ENCODE results near the gene ZNRF1.

The ZNRF1 gene

GRCh38 chr16:75079346-75079926, 80.6 kb downstream of the ZNRF1 start:
- no peak; the same call in 2 of the 3 replicates for ATAC-seq
- TF ChIP-seq PPARA (CRISPR knock-in tag; IDR thresholded peaks at IDR 0.05; ENCODE audit: borderline replicate concordance) (no peak), RARB (CRISPR knock-in tag; IDR thresholded peaks at IDR 0.05) (no peak), TCF4 (CRISPR knock-in tag; IDR thresholded peaks at IDR 0.05; ENCODE audit: borderline replicate concordance) (no peak), ARNTL (CRISPR knock-in tag; IDR thresholded peaks at IDR 0.05; ENCODE audit: borderline replicate concordance, low read depth) (no peak), GLIS3 (CRISPR knock-in tag; IDR thresholded peaks at IDR 0.05) (no peak), CREB5 (CRISPR knock-in tag; IDR thresholded peaks at IDR 0.05; ENCODE audit: low read depth) (no peak), ISL1 (CRISPR knock-in tag; IDR thresholded peaks at IDR 0.05) (no peak), ZNF70 (CRISPR knock-in tag; IDR thresholded peaks at IDR 0.05) (no peak), PATZ1 (CRISPR knock-in tag; IDR thresholded peaks at IDR 0.05; ENCODE audit: borderline replicate concordance) (no peak), ZFP30 (CRISPR knock-in tag; IDR thresholded peaks at IDR 0.05) (no peak), ZNF565 (CRISPR knock-in tag; conservative IDR thresholded peaks at IDR 0.05; ENCODE audit: low read depth) (no peak), OSR1 (CRISPR knock-in tag; IDR thresholded peaks at IDR 0.05) (no peak), SNAI2 (CRISPR knock-in tag; IDR thresholded peaks at IDR 0.05) (no peak), TOX (CRISPR knock-in tag; IDR thresholded peaks at IDR 0.05; ENCODE audit: borderline replicate concordance) (no peak), ZNF8 (CRISPR knock-in tag; IDR thresholded peaks at IDR 0.05) (no peak)
- TF ChIP-seq, protein P1, sequence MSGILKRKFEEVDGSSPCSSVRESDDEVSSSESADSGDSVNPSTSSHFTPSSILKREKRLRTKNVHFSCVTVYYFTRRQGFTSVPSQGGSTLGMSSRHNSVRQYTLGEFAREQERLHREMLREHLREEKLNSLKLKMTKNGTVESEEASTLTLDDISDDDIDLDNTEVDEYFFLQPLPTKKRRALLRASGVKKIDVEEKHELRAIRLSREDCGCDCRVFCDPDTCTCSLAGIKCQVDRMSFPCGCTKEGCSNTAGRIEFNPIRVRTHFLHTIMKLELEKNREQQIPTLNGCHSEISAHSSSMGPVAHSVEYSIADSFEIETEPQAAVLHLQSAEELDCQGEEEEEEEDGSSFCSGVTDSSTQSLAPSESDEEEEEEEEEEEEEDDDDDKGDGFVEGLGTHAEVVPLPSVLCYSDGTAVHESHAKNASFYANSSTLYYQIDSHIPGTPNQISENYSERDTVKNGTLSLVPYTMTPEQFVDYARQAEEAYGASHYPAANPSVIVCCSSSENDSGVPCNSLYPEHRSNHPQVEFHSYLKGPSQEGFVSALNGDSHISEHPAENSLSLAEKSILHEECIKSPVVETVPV (CRISPR knock-in tag; IDR thresholded peaks at IDR 0.05) = no peak

DNA sequence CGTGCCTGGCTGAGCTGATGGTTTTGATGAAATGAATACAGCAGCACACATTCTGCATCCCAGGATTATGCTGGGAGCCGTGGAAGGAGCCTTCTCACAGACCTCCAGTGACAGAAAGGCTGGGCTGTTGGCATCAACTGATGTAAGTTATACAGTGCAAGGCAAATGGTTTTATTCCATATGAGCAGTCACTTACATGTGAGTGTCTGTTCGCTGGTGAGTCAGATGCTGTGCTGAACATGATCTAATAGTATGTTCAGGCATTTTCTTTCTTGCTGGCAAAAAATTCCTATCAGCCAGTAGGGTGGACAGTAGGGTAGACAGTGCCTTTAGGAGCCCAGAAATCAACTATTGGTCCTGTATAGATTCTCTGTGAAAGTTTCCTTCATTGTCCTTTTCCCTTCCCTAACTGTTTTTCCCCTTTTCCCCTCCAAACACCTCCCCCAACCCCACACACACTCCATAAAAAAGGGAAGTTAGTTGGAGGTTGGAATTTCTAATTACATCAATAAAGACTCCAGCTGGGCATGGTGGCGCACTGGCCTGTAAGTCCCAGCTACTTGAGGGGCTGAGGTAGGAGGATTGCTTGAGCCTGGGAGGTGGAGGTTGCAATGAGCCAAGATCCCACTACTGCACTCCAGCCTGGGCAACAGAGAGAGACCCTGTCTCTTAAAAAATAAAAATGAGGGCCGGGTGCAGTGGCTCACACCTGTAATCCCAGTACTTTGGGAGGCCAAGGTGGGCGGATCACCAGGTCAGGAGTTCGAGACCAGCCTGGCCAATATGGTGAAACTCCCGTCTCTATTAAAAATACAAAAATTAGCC, 81.6 kb downstream of the ZNRF1 start:
- TF ChIP-seq ESRRG (CRISPR knock-in tag; IDR thresholded peaks at IDR 0.05) = no peak
- no peak for TF ChIP-seq BACH2 (CRISPR knock-in tag; IDR thresholded peaks at IDR 0.05; ENCODE audit: borderline replicate concordance)
- no peak for TF ChIP-seq TSHZ2 (CRISPR knock-in tag; IDR thresholded peaks at IDR 0.05)
- TF ChIP-seq, protein P2, sequence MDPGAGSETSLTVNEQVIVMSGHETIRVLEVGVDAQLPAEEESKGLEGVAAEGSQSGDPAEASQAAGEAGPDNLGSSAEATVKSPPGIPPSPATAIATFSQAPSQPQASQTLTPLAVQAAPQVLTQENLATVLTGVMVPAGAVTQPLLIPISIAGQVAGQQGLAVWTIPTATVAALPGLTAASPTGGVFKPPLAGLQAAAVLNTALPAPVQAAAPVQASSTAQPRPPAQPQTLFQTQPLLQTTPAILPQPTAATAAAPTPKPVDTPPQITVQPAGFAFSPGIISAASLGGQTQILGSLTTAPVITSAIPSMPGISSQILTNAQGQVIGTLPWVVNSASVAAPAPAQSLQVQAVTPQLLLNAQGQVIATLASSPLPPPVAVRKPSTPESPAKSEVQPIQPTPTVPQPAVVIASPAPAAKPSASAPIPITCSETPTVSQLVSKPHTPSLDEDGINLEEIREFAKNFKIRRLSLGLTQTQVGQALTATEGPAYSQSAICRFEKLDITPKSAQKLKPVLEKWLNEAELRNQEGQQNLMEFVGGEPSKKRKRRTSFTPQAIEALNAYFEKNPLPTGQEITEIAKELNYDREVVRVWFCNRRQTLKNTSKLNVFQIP (CRISPR knock-in tag; IDR thresholded peaks at IDR 0.05; ENCODE audit: borderline replicate concordance, low read depth) = no peak
- no peak for TF ChIP-seq TCF4 (CRISPR knock-in tag; IDR thresholded peaks at IDR 0.05; ENCODE audit: borderline replicate concordance)
- peak; percentile 96 for ATAC-seq

All from SK-N-SH treated with all-trans-retinoic acid at 6 μM for 48 hours (cell line).